Measurements from ENCODE around the gene NXPH3. TPM values are rescaled to one million over a fixed set of nuclear protein-coding genes. Genes with fewer than 3 reads are reported as not detected.

NXPH3 gene
- total RNA-seq, 1 donor = 3.3 TPM

DNA sequence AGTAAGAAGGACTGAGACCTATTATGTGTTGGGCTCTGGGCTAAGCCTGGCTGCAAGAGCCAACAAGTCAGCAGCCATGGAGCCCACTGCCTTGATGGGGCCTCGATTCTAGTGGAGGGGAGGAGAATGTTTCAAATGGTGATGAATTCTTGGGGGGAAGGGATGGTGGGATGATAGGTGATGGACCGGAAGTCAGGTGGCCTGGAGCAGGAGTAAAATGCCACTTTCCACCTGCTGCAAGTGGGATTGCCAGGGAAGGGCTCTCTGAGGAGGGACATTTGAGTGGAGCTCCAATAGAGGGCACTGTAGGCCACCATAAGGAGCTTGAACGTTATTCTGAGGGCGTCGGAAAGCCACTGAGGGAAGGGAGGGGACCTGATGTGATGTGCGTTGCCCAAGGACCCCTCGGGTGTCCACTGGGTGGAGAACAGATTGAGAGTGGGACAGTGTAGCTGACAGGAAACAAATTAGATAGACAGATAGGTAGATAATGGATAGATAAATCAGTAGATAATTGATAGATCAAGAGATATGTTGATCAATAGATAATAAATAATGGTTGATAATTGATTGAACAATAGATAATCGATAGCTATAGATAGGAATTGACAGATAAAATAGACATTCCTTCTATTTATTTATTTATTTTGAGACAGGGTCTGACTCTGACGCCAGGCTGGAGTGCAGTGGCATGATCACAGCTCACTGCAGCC is 18.2 kb upstream of the NXPH3 start:
- Histone ChIP-seq H3K9me3 (ENCODE audit: low read depth, low read length) (no peaks in the 10 kb centered on the region), H3K4me3 (ENCODE audit: insufficient read depth, low read length) (no peak overlapping the region), H3K27me3 (ENCODE audit: insufficient read depth, low read length) (no peaks in the 10 kb centered on the region), H3K4me1 (ENCODE audit: insufficient read depth, low read length) (peaks cover 4% of the 10 kb centered on the region), H3K27ac (ENCODE audit: low read depth, low read length) (no peak overlapping the region), H3K79me2 (ENCODE audit: insufficient read depth, low read length) (no peaks in the 10 kb centered on the region), H2AFZ (ENCODE audit: low read length) (no peak overlapping the region), H3K4me2 (ENCODE audit: insufficient read depth, low read length) (no peak overlapping the region), H4K20me1 (ENCODE audit: insufficient read depth, low read length) (peaks cover 4% of the 10 kb centered on the region), H3K36me3 (ENCODE audit: insufficient read depth, low read length) (no peaks in the 10 kb centered on the region)
- DNase-seq (ENCODE audit: insufficient read length, low spot score, missing footprints) = peak; percentile 52
- TF ChIP-seq, protein P1, sequence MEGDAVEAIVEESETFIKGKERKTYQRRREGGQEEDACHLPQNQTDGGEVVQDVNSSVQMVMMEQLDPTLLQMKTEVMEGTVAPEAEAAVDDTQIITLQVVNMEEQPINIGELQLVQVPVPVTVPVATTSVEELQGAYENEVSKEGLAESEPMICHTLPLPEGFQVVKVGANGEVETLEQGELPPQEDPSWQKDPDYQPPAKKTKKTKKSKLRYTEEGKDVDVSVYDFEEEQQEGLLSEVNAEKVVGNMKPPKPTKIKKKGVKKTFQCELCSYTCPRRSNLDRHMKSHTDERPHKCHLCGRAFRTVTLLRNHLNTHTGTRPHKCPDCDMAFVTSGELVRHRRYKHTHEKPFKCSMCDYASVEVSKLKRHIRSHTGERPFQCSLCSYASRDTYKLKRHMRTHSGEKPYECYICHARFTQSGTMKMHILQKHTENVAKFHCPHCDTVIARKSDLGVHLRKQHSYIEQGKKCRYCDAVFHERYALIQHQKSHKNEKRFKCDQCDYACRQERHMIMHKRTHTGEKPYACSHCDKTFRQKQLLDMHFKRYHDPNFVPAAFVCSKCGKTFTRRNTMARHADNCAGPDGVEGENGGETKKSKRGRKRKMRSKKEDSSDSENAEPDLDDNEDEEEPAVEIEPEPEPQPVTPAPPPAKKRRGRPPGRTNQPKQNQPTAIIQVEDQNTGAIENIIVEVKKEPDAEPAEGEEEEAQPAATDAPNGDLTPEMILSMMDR (IDR thresholded peaks at IDR 0.05; ENCODE audit: extremely low read depth, low read depth, low read length) = peak; percentile 76

DNA sequence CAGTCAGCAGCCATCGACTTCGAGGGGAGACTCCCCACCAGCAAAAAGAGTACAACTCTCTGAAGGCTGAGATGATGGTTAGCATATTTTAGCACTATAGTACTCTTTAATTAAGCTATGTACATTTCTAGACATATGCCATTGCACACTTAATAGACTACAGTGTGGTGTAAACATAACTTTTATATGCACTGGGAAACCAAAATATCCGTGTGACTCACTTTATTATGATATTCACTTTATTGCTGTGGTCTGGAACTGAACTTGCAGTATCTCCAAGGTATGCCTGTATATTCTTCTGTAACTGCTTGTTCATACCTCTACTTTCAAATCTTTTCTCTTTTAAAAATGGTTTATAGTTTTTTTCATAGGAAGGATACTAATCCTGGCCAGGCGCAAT is 11.0 kb upstream of the NXPH3 start:
- Histone ChIP-seq H3K9me3 (ENCODE audit: low read depth, low read length) (no peaks in the 10 kb centered on the region), H3K4me2 (ENCODE audit: insufficient read depth, low read length) (no peak overlapping the region), H3K4me1 (ENCODE audit: insufficient read depth, low read length) (peaks cover 7% of the 10 kb centered on the region), H3K4me3 (ENCODE audit: insufficient read depth, low read length) (no peak overlapping the region), H3K36me3 (ENCODE audit: insufficient read depth, low read length) (no peaks in the 10 kb centered on the region), H3K27me3 (ENCODE audit: insufficient read depth, low read length) (peaks cover 10% of the 10 kb centered on the region), H4K20me1 (ENCODE audit: insufficient read depth, low read length) (no peaks in the 10 kb centered on the region), H3K27ac (ENCODE audit: low read depth, low read length) (no peak overlapping the region), H3K79me2 (ENCODE audit: insufficient read depth, low read length) (no peaks in the 10 kb centered on the region), H2AFZ (ENCODE audit: low read length) (no peak overlapping the region)
- DNase-seq (ENCODE audit: insufficient read length, low spot score, missing footprints) = no peak
- TF ChIP-seq, protein P1 (IDR thresholded peaks at IDR 0.05; ENCODE audit: extremely low read depth, low read depth, low read length) = no peak

DNA sequence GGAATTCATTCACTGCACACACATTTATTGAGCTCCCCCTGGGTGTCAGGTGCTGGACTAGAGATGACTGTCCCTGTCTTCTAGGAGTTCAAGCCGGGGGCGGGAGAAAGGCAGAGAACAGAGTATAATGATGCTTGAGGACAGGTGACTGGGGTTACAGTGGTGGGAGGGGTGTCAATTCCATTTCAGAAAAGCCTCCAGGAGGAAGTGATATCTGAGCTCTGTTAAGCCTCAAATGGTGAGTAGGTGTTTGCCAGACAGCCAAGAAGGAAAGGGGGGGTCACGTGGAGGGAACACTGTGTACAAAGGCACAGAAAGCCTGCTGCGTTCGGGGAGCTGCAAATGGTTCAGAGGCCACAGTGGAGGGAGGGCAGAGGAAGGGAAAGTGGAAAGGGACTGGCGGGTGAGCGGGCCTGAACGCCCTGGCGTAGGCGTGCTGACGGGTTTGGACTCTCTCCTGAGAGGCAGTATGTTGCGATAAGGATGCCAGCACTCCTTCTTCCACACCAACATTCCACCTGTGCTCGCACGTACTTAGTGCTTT is 9.7 kb upstream of the NXPH3 start:
- Histone ChIP-seq H3K4me3 (ENCODE audit: insufficient read depth, low read length) (no peak overlapping the region), H3K79me2 (ENCODE audit: insufficient read depth, low read length) (no peaks in the 10 kb centered on the region), H3K4me2 (ENCODE audit: insufficient read depth, low read length) (peak overlapping the region; percentile 38), H3K27me3 (ENCODE audit: insufficient read depth, low read length) (peaks cover 14% of the 10 kb centered on the region), H3K4me1 (ENCODE audit: insufficient read depth, low read length) (peaks cover 7% of the 10 kb centered on the region), H3K9me3 (ENCODE audit: low read depth, low read length) (no peaks in the 10 kb centered on the region), H3K27ac (ENCODE audit: low read depth, low read length) (no peak overlapping the region), H4K20me1 (ENCODE audit: insufficient read depth, low read length) (no peaks in the 10 kb centered on the region), H2AFZ (ENCODE audit: low read length) (peak overlapping the region; percentile 65), H3K36me3 (ENCODE audit: insufficient read depth, low read length) (no peaks in the 10 kb centered on the region)
- TF ChIP-seq, protein P1 (IDR thresholded peaks at IDR 0.05; ENCODE audit: extremely low read depth, low read depth, low read length) = no peak
- peak; percentile 39 for DNase-seq (ENCODE audit: insufficient read length, low spot score, missing footprints)

DNA sequence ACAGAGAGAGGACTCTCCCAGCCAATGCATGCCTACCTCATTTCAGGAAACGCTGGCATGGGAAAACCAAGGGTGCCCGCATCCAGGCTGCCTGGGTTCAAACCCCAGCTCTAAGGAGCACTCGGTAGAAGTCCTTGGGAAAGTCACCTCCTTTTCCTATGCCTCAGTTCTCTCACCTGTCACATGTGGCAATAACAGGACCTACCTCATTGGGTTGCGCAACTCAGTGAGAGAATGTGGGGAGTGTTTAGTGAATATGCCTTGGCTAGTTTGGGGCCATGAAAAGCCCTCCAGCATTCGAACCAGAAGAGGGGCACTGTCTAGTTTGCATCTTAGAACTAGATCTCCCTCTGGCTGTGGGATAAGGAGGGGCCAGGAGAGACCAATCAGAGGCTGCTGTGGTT is 9.0 kb upstream of the NXPH3 start:
- no peaks in the 10 kb centered on the region for H4K20me1 ChIP-seq (ENCODE audit: insufficient read depth, low read length)
- no peaks in the 10 kb centered on the region for H3K79me2 ChIP-seq (ENCODE audit: insufficient read depth, low read length)
- TF ChIP-seq, protein P1 (IDR thresholded peaks at IDR 0.05; ENCODE audit: extremely low read depth, low read depth, low read length) = no peak
- H3K27me3 ChIP-seq (ENCODE audit: insufficient read depth, low read length) = peaks cover 15% of the 10 kb centered on the region
- H3K9me3 ChIP-seq (ENCODE audit: low read depth, low read length) = no peaks in the 10 kb centered on the region
- no peak overlapping the region for H3K4me2 ChIP-seq (ENCODE audit: insufficient read depth, low read length)
- DNase-seq (ENCODE audit: insufficient read length, low spot score, missing footprints) = no peak
- H3K4me1 ChIP-seq (ENCODE audit: insufficient read depth, low read length) = peaks cover 7% of the 10 kb centered on the region
- no peak overlapping the region for H3K27ac ChIP-seq (ENCODE audit: low read depth, low read length)
- H3K4me3 ChIP-seq (ENCODE audit: insufficient read depth, low read length) = no peak overlapping the region
- H2AFZ ChIP-seq (ENCODE audit: low read length) = no peak overlapping the region
- no peaks in the 10 kb centered on the region for H3K36me3 ChIP-seq (ENCODE audit: insufficient read depth, low read length)

Measured in osteoblast (primary cell).